GM19438 (cell line): Measurements from ENCODE around the gene CLHC1.
"Not testable (repeated sequence)": the region's sequence is repeated elsewhere in the genome, so short reads cannot be mapped to it uniquely, and the experiment has no call there.

Experiments used
- ATAC-seq: cut with Tn5 transposase; IDR thresholded peaks from one replicate; pipeline ENCODE4 v1.9.1; 2021; ENCODE audit warnings: low read depth; ENCODE audit not compliant: unreplicated experiment

The CLHC1 gene

DNA sequence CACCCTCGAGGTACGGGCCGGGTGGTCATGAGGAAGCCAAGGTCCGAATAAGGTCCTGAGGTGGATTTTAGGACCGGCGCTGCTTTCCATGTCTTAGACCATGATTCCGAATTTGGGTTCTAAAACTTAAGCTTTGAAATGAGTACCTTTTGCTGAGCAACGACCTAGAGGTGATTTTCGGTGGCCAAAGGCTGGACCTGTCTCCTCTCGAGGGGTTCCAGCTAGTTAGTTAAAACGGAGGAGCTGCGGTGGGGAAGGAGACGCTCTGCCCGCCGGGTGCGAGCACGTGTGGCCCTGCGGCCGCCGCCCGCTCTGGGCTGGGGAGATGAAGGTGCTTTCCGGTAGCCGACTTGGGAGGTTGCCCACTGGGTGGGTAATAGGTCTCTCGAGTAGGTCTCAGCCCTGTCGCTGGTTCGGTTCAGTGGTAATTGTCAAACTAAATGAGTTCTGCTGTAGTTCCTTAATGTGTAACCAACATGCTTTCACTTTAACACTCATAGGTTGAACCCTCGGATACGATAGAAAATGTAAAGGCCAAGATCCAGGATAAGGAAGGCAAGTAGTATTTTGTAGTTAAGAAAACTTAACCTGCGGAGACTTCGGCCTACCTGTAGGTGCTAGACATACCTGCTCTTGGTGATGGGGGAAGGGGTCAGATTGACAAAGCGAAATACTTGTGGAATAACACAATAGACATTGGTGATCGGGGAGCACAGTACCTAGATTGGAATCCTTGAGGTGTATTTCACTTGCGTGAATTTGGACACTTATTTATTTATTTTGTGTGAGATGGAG is 967 bp upstream of the CLHC1 start:
- ATAC-seq = no peak

DNA sequence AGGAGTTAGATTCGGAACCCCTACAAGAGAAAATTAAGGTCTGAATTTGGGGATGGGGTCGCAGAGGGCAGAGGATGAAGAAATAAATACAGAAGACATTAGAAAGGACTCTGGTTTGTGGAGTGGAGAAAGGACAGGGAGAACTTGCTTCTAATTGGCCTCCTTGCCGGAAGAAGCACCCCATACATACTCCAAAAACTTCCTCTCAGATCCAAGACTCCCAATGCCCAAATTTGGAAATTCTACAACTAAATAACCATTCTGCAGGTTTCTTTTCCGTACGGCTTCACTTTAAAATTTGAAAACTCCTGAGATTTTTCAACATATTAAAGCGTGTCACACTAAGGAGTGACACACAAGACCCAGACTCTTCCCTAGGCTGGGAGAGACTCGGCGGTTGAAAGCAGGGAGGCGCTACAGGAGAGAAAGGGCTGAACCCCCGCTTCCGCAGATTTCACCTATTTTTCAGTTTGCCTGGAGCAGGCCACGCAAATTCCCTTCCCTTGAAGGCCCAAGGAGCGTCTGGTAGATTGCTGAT is 478 bp downstream of the CLHC1 start:
- ATAC-seq = no peak

DNA sequence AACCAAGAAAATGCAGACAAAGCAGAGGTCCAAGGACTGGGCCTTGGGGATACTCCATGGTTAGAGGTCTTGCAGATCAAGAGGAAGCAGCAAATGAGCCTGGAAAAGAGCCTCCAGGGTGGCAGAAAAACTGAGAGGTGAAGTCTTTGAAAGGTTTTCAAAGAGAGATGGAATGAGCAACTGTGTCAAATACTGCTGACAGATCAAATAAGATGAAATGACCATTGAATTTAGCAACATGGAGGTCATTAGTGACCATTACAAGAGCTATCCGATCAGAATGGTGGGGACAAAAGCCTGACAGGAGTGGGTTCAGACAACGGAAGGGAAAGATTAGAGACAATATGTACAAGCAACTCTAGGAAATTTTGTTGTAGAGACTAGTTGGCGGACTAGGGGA is 1.5 kb downstream of the CLHC1 start:
- no peak for ATAC-seq

DNA sequence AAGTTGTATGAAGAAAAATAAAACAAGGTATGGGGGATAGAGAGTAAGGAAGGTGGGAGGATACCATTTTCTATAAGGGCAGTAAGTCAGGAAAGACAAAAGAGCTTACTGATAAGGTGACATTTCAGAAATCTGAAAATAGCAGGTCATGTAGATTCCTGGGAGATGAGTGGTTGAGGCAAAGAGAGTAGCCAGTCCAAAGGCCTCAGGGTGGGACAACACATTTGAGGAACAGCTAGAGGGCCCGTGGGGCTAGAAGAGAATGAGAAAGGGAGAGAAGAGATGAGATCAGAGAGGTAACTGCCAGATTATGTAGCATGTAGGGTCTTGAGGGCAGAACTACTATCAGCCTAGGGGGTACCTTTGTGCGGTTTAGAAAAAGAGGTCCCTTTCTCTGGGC is 2.9 kb downstream of the CLHC1 start:
- ATAC-seq = no peak

DNA sequence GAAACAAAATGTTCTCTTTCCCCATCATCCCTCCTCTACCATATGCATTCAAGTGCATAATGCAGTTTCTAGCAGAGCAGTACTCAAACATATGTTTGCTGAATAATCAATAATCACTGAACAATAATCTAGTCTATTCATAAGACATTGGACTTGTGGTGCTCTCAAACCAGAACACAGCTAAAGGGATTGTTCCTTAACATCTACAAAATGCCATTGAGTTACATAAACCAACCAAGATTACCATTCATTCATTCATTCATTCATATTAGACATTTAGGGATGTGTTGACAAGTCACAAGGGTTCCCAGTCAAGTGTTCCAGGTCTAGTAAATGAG is 3.9 kb downstream of the CLHC1 start:
- ATAC-seq = no peak

DNA sequence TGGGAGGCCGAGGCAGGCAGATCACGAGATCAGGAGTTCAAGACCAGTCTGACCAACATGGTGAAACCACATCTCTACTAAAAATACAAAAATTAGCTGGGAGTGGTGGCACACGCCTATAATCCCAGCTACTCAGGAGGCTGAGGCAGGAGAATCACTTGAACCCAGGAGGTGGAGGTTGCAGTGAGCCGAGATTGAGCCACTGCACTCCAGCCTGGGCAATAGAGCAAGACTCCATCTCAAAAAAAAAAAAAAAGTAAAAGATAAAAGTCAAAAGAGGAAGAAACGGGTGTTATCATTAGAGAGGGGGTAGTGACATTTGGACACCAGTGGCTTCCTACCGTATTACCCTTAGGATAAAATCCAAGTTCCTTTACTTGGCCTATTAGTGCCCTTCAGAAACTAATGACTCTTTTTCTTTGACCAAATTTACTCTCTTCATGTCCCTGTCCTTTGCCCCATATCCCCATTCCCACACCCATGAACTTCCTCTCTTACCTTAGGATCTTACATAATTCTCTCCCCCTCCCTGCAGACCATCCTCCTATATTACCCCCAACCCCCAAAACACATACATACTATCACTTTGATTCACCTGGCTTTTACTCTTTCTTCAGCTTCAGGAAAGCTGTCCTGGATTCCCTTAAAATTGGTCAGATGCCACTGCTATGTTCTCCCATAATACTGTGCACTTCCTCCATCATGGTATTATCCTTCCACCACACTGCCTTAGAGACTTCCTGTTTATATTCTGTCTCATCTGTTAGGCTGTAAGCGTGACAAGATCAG is 4.5 kb downstream of the CLHC1 start:
- not testable (repeated sequence) for ATAC-seq

DNA sequence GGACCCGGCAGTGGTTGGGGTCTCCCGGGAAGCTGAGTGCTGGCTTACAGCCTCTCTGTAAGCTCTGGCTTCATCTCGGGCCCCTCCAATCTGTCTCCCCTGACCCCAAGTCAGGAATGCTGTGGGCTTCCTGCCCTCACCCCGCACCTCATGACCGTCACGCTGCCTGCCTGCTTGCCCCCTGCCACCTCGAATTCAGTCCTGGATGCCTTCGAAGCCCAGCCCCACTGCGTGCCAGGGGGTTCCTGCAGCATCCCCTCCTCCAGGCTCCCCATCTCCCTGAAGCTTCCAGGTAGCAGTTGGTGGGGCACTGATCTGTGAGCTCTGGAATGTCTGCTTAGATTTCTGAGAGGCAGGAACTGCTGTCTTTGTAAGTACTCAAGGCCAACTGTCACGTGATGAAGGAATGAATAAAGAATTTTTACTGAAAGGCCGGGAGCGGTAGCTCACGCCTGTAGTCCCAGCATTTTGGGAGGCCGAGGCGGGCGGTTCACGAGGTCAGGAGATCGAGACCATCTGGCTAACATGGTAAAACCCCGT is 6.5 kb downstream of the CLHC1 start:
- ATAC-seq = no peak

DNA sequence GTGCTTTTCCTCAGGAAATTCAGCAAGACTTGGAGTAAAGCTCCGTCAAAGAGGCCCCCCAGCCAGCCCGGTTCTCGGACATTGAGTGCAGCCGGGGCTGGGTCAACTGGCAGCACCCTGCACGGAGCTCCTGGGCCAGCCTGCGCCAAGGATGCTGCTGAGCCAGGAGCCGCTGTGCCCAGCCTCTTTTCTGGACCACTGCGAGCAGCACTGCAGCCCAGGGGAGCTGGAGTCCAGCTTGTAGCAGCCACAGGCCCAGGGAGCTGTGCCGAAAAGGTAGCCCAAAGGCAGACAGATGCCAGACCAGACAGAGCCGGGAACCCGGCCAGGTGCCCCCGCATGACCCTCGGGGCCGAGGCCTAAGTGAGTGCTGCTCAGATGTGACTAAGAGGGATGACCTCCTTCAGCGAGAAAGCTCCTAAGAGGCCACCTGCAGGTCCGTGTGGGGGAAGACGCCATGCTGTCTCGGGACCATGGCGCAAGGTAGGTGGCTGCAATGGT is 7.3 kb downstream of the CLHC1 start:
- no peak for ATAC-seq

DNA sequence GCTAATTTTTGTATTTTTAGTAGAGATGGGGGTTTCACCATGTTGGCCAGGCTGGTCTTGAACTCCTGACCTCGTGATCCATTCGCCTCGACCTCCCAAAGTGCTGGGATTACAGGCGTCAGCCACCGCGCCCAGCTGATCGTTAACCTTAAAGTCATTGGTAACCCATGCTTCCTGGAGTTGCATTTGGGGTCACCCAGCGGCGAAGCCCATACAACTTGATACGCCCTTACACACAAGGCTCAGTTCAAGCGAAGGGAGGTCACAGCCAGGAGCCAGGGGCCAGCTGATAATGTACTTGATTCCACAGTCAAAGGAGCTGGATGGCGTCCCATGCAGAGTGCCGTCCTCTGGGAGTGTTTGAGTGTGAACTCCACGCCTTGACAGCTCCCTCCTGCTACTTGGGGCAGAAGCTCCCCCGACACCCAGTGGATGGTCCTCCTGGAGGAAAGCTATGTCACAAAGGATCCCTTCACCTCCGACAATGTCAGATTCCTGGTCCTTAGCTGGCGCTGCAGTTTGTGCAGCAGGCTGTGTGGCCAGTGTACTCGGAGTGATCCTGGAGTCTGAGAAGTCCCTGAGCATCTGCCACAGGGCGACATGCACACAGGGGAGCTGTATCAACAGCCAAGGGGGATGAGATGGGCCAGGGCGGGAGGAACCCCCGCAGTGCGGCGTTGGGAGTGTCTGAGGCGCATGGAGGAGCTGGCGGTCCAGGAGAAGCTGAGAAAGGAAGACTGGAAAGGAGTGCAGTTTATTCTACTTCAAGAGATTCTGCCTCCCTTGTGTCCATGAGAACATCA is 7.9 kb downstream of the CLHC1 start:
- no peak for ATAC-seq

DNA sequence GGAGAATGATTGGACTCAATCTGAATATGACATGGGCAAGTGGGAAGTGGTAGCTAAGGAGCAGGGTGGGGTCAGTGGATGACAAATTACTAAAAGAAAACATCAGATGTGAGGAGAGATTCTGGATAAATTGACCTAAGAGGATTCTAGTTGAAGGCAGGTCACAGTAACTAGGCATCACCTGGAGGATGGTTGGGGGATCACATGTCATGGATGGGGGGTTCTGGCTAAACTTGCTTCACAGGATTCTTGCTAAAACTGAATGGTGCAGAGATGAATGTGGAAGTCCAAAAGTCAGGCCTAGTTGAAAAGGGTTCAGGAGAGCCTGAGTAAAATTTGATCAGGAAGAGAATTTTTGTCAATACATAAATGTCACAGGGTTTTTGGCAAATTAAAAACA is 18.3 kb downstream of the CLHC1 start:
- no peak for ATAC-seq

DNA sequence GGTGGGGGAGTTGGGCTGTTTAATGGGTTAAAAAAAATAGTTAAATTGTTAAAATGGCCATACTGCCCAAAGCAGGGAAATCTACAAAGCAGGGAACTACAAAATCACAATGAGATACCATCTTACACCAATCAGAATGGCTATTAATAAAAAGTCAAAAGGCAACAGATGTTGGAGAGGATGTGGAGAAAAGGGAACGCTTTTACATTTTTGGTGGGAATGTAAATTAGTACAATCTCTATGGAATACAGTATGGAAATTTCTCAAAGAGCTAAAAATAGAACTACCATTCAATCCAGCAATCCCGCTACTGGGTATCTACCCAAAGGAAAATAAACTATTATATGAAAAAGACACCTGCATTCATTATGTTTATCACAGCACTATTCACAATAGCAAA is 27.1 kb downstream of the CLHC1 start:
- ATAC-seq = no peak

DNA sequence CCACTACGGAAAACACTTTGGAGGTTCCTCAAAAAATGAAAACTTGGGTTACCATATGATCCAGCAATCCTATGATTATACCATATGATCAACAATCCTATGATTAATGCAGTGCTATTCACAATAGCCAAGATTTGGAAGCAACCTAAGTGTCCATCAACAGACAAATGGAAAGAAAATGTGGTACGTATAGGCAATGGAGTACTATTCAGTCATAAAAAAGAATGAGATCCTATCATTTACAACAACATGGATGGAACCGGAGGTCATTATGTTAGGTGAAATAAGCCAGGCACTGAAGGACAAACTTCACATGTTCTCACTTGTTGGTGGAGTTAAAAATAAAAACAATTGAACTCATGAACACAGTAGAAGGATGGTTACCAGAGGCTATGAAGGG is 27.6 kb downstream of the CLHC1 start:
- ATAC-seq = no peak

DNA sequence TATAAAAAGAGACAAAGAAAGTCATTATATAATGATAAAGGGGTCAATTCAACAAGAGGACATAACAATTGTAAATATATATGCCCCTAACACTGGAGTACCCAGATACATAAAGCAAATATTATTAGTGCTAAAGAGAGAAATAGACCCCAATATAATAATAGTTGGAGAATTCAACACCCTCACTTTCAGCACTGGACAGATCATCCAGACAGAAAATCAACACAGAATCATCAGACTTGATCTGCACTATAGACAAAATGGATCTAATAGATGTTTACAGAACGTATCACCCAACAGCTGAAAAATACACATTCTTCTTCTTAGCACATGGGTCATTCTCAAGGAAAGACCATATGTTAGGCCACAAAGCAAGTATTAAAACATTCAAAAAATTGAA is 31.7 kb downstream of the CLHC1 start:
- ATAC-seq = no peak

DNA sequence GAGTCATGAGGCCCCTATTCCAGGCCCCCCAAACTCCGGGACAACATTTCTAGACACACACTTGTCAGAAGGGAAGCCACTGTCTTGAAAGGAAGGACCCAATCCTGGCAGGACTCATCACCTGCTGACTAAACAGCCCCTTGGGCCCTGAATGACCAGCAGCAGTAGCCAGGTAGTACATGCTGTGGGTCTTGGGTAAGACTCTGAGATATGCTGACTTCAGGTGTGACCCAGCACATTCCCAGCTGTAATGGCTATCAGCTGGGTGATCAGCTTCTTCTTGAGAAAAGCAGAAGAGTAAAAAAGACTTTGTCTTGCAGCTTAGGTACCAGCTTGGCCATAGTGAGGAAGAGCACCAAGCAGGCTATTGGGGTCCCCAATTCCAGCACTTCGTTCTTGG is 35.6 kb downstream of the CLHC1 start:
- ATAC-seq = no peak

DNA sequence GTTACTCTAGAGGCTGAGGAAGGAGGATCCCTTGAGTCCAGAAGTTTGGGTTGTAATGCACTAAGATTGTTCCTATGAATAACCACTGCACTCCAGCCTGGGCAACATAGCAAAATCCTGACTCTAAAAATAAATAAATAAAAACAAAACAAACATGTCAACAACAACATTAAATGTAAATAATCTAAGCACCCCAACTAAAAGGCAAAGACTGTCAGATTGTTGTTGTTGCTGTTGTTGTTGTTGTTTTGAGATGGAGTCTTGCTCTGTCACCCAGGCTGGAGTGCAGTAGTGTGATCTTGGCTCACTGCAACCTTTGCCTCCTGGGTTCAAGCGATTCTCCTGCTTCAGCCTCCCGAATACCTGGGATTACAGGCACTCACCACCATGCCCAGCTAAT is 40.2 kb downstream of the CLHC1 start:
- ATAC-seq = not testable (repeated sequence)

DNA sequence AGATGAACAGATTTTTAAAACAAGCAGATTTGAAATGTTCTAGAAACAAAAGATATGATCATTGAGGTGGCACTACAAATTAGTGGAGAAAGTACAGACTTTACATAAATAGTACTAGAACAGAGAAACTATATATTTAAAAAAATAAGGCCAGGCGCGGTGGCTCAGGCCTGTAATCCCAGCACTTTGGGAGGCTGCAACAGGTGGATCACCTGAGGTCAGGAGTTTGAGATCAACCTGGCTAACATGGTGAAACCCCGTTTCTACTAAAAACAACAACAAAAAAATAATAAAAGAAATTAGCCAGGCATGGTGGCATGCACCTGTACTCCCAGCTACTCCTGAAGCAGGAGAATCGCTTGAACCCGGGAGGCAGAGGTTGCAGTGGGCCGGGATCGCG is 45.3 kb downstream of the CLHC1 start:
- not testable (repeated sequence) for ATAC-seq

DNA sequence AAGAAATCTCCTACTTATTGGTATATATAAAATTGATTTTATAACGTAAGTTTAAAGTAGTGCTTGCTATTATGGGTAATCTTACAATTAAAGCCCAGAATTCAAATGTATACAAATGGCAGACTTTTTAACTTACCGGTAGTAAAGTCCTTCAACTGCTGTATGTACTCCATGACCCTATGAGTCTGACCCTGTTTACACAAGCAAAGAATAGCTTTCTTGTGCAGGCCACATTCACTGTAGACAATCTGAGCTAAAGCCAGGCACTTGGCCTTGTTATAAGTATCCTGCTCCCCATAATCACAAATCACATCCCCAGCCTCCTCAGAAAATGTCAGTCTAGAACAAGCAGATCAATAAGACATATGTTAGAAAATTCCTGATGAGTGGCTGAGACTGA is 51.7 kb downstream of the CLHC1 start:
- ATAC-seq = no peak

DNA sequence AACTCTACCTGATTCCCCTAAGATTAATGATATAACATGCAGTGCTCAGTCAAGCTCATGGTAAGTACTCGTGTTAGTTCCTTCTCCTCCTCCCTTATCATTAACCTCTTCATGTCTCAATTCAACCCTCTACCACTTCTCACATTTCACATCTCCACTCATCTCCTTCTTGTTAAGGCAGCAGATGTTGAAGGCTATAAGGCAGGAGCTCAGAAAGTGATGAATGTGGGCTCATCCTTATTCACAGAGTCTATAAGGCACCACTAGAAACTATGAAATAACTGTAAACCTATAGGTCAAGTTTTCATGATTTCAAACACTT is 56.0 kb downstream of the CLHC1 start:
- no peak for ATAC-seq

DNA sequence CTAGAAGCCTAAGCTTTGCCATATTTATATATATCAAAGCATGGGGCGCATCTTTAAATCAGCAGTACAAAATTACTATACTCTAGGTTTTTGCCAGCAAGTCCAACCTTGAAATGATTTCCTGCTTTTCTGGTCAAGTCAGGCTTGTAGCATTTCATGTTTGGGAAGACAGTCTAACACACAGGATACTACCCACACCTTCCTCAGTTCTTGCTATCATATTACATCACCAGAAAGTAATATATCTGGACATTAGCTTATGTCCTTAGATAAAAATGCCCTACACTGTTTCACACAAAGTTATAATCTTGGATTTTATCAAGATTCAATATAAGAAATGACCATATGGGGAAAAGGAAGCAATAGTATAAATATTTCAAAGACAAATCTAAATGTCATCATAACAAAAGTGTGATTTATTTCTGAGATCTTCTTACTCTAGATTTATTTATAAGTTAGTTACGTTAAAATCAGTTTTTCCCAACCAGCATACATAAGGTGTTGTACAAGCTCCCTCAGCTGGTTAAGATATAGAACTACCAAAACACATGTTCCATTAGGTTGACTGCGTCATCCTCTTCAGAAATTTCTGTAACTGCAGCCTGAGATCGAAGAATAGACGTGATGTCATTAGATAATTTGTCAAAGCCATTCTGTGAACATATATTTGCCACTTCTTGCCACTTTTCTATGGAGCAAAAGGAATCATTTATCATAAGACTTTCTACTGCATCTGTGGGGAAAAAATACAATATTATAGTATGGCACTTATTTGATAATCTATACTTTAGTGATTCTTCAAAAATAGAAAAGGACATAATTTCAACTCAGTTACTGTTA is 56.6 kb downstream of the CLHC1 start:
- ATAC-seq = peak; percentile 56
